ENCODE measurements around the gene PMVK. TPM values are rescaled to one million over a fixed set of nuclear protein-coding genes. Genes with fewer than 3 reads are reported as not detected.

Gene PMVK
- total and polyA plus RNA-seq, 10 of the 15 experiments (the other 5 are each of a cell fraction or from before 2014, with no cell fraction given), result 6.0 to 121 (median 49.4) TPM

- TF ChIP-seq REST (IDR thresholded peaks at IDR 0.05; ENCODE audit: low read depth, low read length) (no peak), MAX (IDR thresholded peaks at IDR 0.05; ENCODE audit: low read depth, low read length) (peak; percentile 74)
Observed at GRCh38 chr1:154936555-154937084, at the start of gene PMVK (continued).

- intact Hi-C loops (cut with micrococcal nuclease; ENCODE audit: unreplicated experiment) (loop anchor here (2.0 kb wide), 2 partner anchors 15 to 33 kb away; no protein-coding TSS in a partner anchor), in situ Hi-C loops (cut with MboI) (no loop called here)
- Histone ChIP-seq H2AFZ (ENCODE audit: control insufficient read depth, low read depth, low read length) (no peak overlapping the region), H3K27ac (ENCODE audit: control insufficient read depth, insufficient read depth) (peak overlapping the region; percentile 52), H3K9ac (ENCODE audit: control insufficient read depth, insufficient read depth, low read length) (peak overlapping the region; percentile 91), H3K4me3 (peak overlapping the region; percentile 96), H3K27me3 (replicated peaks in 1 of 2; ENCODE audit: control insufficient read depth in 2 of 2, insufficient read depth in 2 of 2, low read length in 1 of 2) (no peaks in the 10 kb centered on the region), H4K20me1 (ENCODE audit: control insufficient read depth, insufficient read depth) (no peaks in the 10 kb centered on the region), H3K9me3 (replicated peaks; ENCODE audit: control insufficient read depth, insufficient read depth, low read length) (no peaks in the 10 kb centered on the region), H3K79me2 (ENCODE audit: control insufficient read depth, insufficient read depth, low read length) (peaks cover 22% of the 10 kb centered on the region), H3K4me2 (ENCODE audit: control insufficient read depth, insufficient read depth) (peak overlapping the region; percentile 83), H3K4me1 (ENCODE audit: control insufficient read depth, insufficient read depth, low read length) (peaks cover 6% of the 10 kb centered on the region), H3K36me3 (ENCODE audit: control insufficient read depth in 2 of 2, insufficient read depth in 2 of 2, low read length in 1 of 2) (peaks cover 12 to 20% of the 10 kb centered on the region in 2 experiments)
- BruUV-seq (replicated peaks), result no TSS peak
- DNase-seq (ENCODE audit: low read depth, low spot score) (no peak), FAIRE-seq (no peak), ATAC-seq (no peak)
- WGBS (ENCODE audit: insufficient coverage, insufficient replicate concordance, low lambda C conversion rate, missing lambda C conversion rate), result 2% methylated on average over 17 of the region's 17 CpGs
- ChIA-PET POLR2A (interaction anchor here (0.7 to 3.0 kb wide), 17 partner anchors 9 to 49 kb away, joined by 3 to 17 read pairs (median 6); partner anchors contain the start of genes CKS1B, DCST1, DCST2 and LENEP), RAD21 (ENCODE audit: unreplicated experiment) (interaction anchor here (0.7 to 3.0 kb wide), 13 partner anchors 10 to 118 kb away, joined by 3 to 24 read pairs (median 4); partner anchors contain the start of genes LENEP, PBXIP1 and SHC1), CTCF (interaction anchor here (0.6 to 20.6 kb wide), 16 partner anchors 9 to 962 kb away, joined by 3 to 226 read pairs (median 5); partner anchors contain the start of genes CKS1B, LENEP, PBXIP1 and PMVK), SMC1A (ENCODE audit: uncharacterized antibody, unreplicated experiment) (interaction anchor here (0.6 to 6.5 kb wide), 17 partner anchors 10 to 804 kb away, joined by 3 to 69 read pairs (median 4); partner anchors contain the start of genes CKS1B, LENEP, PBXIP1 and PYGO2)
- TF ChIP-seq NFXL1 (IDR thresholded peaks at IDR 0.05; ENCODE audit: borderline replicate concordance) (no peak), SIX5 (IDR thresholded peaks at IDR 0.05; ENCODE audit: low read depth, low read length, severe bottlenecking) (no peak), CTCF (IDR thresholded peaks at IDR 0.05 in 2 of 3, conservative IDR thresholded peaks at IDR 0.05 in 1 of 3; ENCODE audit: control insufficient read depth in 2 of 3, extremely low read depth in 1 of 3, insufficient read depth in 1 of 3, low read depth in 3 of 3, low read length in 3 of 3) (peak in 1 of 3 experiments; percentile 11; a peak in 1 of 6 replicates), MYB (IDR thresholded peaks at IDR 0.05; ENCODE audit: borderline replicate concordance, low read depth, low read length) (no peak), SUPT20H (IDR thresholded peaks at IDR 0.05; ENCODE audit: borderline replicate concordance, control insufficient read depth, low read depth, low read length) (no peak)
Observed at GRCh38 chr1:154983776-154984466, 47.4 kb upstream of the PMVK start.
